HepG2 (cell line): ENCODE data around the gene STN1. TPM values are rescaled to one million over a fixed set of nuclear protein-coding genes. Genes with fewer than 3 reads are reported as not detected.

Experiments used
- ATAC-seq: fragments of 200-7000 bp; cut with Tn5 transposase; 3 replicates; pipeline ENCODE4 v1.9.1; 2020; ENCODE audit warnings: mild to moderate bottlenecking, moderate library complexity
- BruUV-seq: library from RNA; stranded (reverse); fragments of 400-500 nt; replicated peaks from 2 replicates; lab custom pipeline; 2021; lab: Mats Ljungman, UMichigan
- CTCF ChIA-PET: fragments of 300-600 bp; formaldehyde crosslinking; extraction: SDS; loops from one replicate; lab custom pipeline; 2021; ENCODE audit warnings: low total read pairs, inconsistent platforms, low intra/inter-chr PET ratio; lab: Yijun Ruan, JAX
- POLR2A ChIA-PET: fragments of 350-600 bp; sonication (Branson Sonifier 250); formaldehyde crosslinking; loops from one replicate; lab custom pipeline; 2020; ENCODE audit warnings: antibody characterized with exemption, inconsistent platforms; lab: Yijun Ruan, JAX
- DNase-seq: peaks from one replicate; pipeline ENCODE4 v3.0.0-alpha.2; 2015; ENCODE audit warnings: low spot score
- FAIRE-seq: peaks from 3 replicates; lab custom pipeline; 2011; peaks lifted over from hg19 to GRCh38; lab: Jason Lieb, UNC
- H2AFZ ChIP-seq: one replicate; pipeline ENCODE4 v1.6.1; 2011; ENCODE audit warnings: low read length, inconsistent platforms
- H3K27ac ChIP-seq: fragments of 300-600 bp; 3 replicates; pipeline ENCODE4 v1.8.0; 2011; ENCODE audit warnings: mixed run types, mild to moderate bottlenecking, mixed read lengths, low read length, inconsistent platforms; ENCODE audit not compliant: insufficient read depth; ENCODE audit errors: extremely low read length
- H3K27me3 ChIP-seq, 2 experiments: fragments of 200-600 bp in 1 of 2; 2 replicates in 1 of 2; 3 replicates in 1 of 2; pipeline versions ENCODE4 v1.6.0 to v1.8.0; 2011; ENCODE audit warnings: low read length in 2 of 2, mild to moderate bottlenecking in 2 of 2, moderate library complexity in 2 of 2, inconsistent platforms in 1 of 2; ENCODE audit not compliant: insufficient read depth in 2 of 2, control insufficient read depth in 1 of 2
- H3K36me3 ChIP-seq, 2 experiments: fragments of 200-600 bp in 1 of 2; replicated peaks in 1 of 2; 2 replicates in 1 of 2; 3 replicates in 1 of 2; pipeline versions ENCODE4 v1.5.1 to v1.8.0; 2011; ENCODE audit warnings: low read length in 2 of 2, inconsistent platforms in 1 of 2; ENCODE audit not compliant: insufficient read depth in 2 of 2, control insufficient read depth in 1 of 2
- H3K4me1 ChIP-seq: 2 replicates; pipeline ENCODE4 v1.5.1; 2012; ENCODE audit warnings: low read length, inconsistent platforms; ENCODE audit not compliant: insufficient read depth
- H3K4me2 ChIP-seq: 2 replicates; pipeline ENCODE4 v1.6.0; 2011; ENCODE audit warnings: low read depth, low read length, inconsistent platforms
- H3K4me3 ChIP-seq, 3 experiments: fragments of 200-600 bp in 1 of 3; sonication (generic), shearing (Covaris generic) in 1 of 3; replicated peaks in 1 of 3; 2 replicates each; pipeline ENCODE4 v1.5.1; 2011 to 2016; ENCODE audit warnings: low read length in 3 of 3, inconsistent platforms in 2 of 3, low read depth in 2 of 3, mild to moderate bottlenecking in 2 of 3, control low read depth in 1 of 3, mixed read lengths in 1 of 3; ENCODE audit not compliant: insufficient read depth in 1 of 3
- H3K79me2 ChIP-seq: one replicate; pipeline ENCODE4 v1.6.1; 2011; ENCODE audit warnings: low read length, inconsistent platforms; ENCODE audit not compliant: insufficient read depth
- H3K9ac ChIP-seq: 2 replicates; pipeline ENCODE4 v1.6.0; 2011; ENCODE audit warnings: mild to moderate bottlenecking, low read depth, low read length, inconsistent platforms; ENCODE audit not compliant: insufficient read depth
- H3K9me3 ChIP-seq: 2 replicates; pipeline ENCODE4 v1.5.1; 2012; ENCODE audit warnings: mild to moderate bottlenecking, low read length
- H4K20me1 ChIP-seq: 2 replicates; pipeline ENCODE4 v1.6.0; 2011; ENCODE audit warnings: inconsistent platforms, mild to moderate bottlenecking, low read length, moderate library complexity; ENCODE audit not compliant: insufficient read depth
- ATF7 ChIP-seq, 2 experiments: fragments of 450-650 bp in 1 of 2; sonication (generic) in 1 of 2; formaldehyde crosslinking in 1 of 2; IDR thresholded peaks; 2 replicates each; pipeline versions ENCODE4 v1.4.0 to v1.6.1; 2016 to 2020; ENCODE audit warnings: antibody characterized with exemption in 1 of 2, mild to moderate bottlenecking in 1 of 2, missing genetic modification reagents in 1 of 2
- BRCA1 ChIP-seq: sonication (generic); formaldehyde crosslinking; IDR thresholded peaks from 2 replicates; pipeline ENCODE4 v1.4.0; 2020; ENCODE audit warnings: missing genetic modification reagents
- CBFB ChIP-seq: sonication (generic); formaldehyde crosslinking; IDR thresholded peaks from 2 replicates; pipeline ENCODE4 v1.4.0; 2020; ENCODE audit warnings: missing genetic modification reagents
- ETV5 ChIP-seq: IDR thresholded peaks from 2 replicates; pipeline ENCODE4 v1.6.1; 2018; ENCODE audit warnings: missing biosample characterization, missing genetic modification reagents, inconsistent platforms, borderline replicate concordance
- GATAD1 ChIP-seq: IDR thresholded peaks from 2 replicates; pipeline ENCODE4 v1.6.1; 2016; ENCODE audit warnings: missing genetic modification reagents, missing compliant biosample characterization
- JUN ChIP-seq: sonication (generic); formaldehyde crosslinking; IDR thresholded peaks from 2 replicates; pipeline ENCODE4 v1.4.0; 2020; ENCODE audit warnings: mild to moderate bottlenecking, missing genetic modification reagents
- KAT8 ChIP-seq: IDR thresholded peaks from 2 replicates; pipeline ENCODE4 v1.6.1; 2016; ENCODE audit warnings: missing genetic modification reagents, missing compliant biosample characterization
- PHF20 ChIP-seq: sonication (generic); formaldehyde crosslinking; IDR thresholded peaks from 2 replicates; pipeline ENCODE4 v1.5.0; 2020; ENCODE audit warnings: mild to moderate bottlenecking, missing genetic modification reagents
- PHF21A ChIP-seq: sonication (generic); formaldehyde crosslinking; IDR thresholded peaks from 2 replicates; pipeline ENCODE4 v1.5.0; 2020; ENCODE audit warnings: mild to moderate bottlenecking, missing genetic modification reagents
- RAD21 ChIP-seq: fragments of 450-650 bp; formaldehyde crosslinking; IDR thresholded peaks from 2 replicates; pipeline ENCODE4 v1.5.0; 2020; ENCODE audit warnings: mild to moderate bottlenecking
- SAP130 ChIP-seq: IDR thresholded peaks from 2 replicates; pipeline ENCODE4 v1.6.1; 2016; ENCODE audit warnings: low read depth
- STAG1 ChIP-seq: sonication (generic); formaldehyde crosslinking; IDR thresholded peaks from 2 replicates; pipeline ENCODE4 v1.4.0; 2020; ENCODE audit warnings: missing genetic modification reagents
- THAP7 ChIP-seq: sonication (generic); formaldehyde crosslinking; IDR thresholded peaks from 2 replicates; pipeline ENCODE4 v1.8.1; 2023; ENCODE audit warnings: mild to moderate bottlenecking, missing genetic modification reagents
- ZNF17 ChIP-seq: sonication (generic); formaldehyde crosslinking; IDR thresholded peaks from 2 replicates; pipeline ENCODE4 v1.5.0; 2020; ENCODE audit warnings: mild to moderate bottlenecking, missing genetic modification reagents
- ZNF614 ChIP-seq: IDR thresholded peaks from 2 replicates; pipeline ENCODE4 v1.6.1; 2018; ENCODE audit warnings: missing biosample characterization, missing genetic modification reagents, inconsistent platforms, borderline replicate concordance
- ZNF691 ChIP-seq: sonication (generic); formaldehyde crosslinking; IDR thresholded peaks from 2 replicates; pipeline ENCODE4 v1.4.0; 2020; ENCODE audit warnings: missing genetic modification reagents, low read depth, mild to moderate bottlenecking, borderline replicate concordance
- ZNF761 ChIP-seq: sonication (generic); formaldehyde crosslinking; conservative IDR thresholded peaks from 2 replicates; pipeline ENCODE4 v1.4.0; 2020; ENCODE audit warnings: mild to moderate bottlenecking, missing genetic modification reagents
- ZSCAN21 ChIP-seq: sonication (generic); formaldehyde crosslinking; IDR thresholded peaks from 2 replicates; pipeline ENCODE4 v1.8.0; 2022; ENCODE audit warnings: mild to moderate bottlenecking, missing genetic modification reagents, moderate library complexity, borderline replicate concordance
- WGBS: methylation state at CpG from one replicate; pipeline ENCODE4 v1.1.6; 2017; ENCODE audit warnings: low lambda C conversion rate; 5-methylcytosine and 5-hydroxymethylcytosine counted together
- in situ Hi-C: cut with HindIII; loops from 2 replicates; pipeline ENCODE4 v1.10.0; 2017; ENCODE audit warnings: low pct_unique_long_range_greater_than_20kb; ENCODE audit not compliant: extremely low pct_ligation_motif_present
- intact Hi-C: fragments of 100-400 bp; cut with micrococcal nuclease; formaldehyde crosslinking; loops from one replicate; pipeline ENCODE4 v1.10.0; 2022; ENCODE audit not compliant: unreplicated experiment
- polyA plus RNA-seq, 8 experiments: library from polyadenylated mRNA; depleted of rRNA in 3 of 8; stranded (reverse) in 7 of 8; unstranded in 1 of 8; fragments of >200 nt; fragmentation: Illumina TruSeq in 4 of 8; extraction: Trizol in 4 of 8; gene quantifications; 2 replicates each; pipeline versions ENCODE4 v1.2.1 to v1.2.3, GENCODE V29; 2011 to 2016; ENCODE audit warnings: low read depth in 4 of 8, missing spikeins in 1 of 8, mixed read lengths in 1 of 8; ENCODE audit not compliant: insufficient read depth in 1 of 8
- total RNA-seq, 5 experiments: library from RNA; depleted of rRNA; stranded (reverse); fragments of >200 nt; fragmentation: Illumina TruSeq; extraction: Trizol; gene quantifications; 2 replicates each; pipeline ENCODE4 v1.2.3, GENCODE V29; 2016; ENCODE audit warnings: low read depth in 1 of 5

The STN1 gene
- total and polyA plus RNA-seq, 2 of the 13 experiments (the other 11 are each of a cell fraction or from before 2014, with no cell fraction given), result 17.6 to 22.7 TPM

GRCh38 chr10:103922659-103923058 is 4.7 kb upstream of the STN1 start:
- TF ChIP-seq ATF7 (IDR thresholded peaks at IDR 0.05) (peak; percentile 71), ATF7 (CRISPR knock-in tag; IDR thresholded peaks at IDR 0.05) (no peak), ZNF17 (CRISPR knock-in tag) (no peak)
- ChIA-PET CTCF (no interaction called here), POLR2A (no interaction called here)
- no peak overlapping the region for H2AFZ ChIP-seq
- H3K27ac ChIP-seq, result no peak overlapping the region
- H3K36me3 ChIP-seq, result no peaks in the 10 kb centered on the region
- H3K79me2 ChIP-seq, result no peaks in the 10 kb centered on the region
- 87% methylated on average over 2 of the region's 2 CpGs for WGBS
- no peak overlapping the region for H3K9ac ChIP-seq
- peaks cover 53% of the 10 kb centered on the region for H3K4me1 ChIP-seq
- no peak overlapping the region for H3K4me3 ChIP-seq
- no peaks in the 10 kb centered on the region; a peak in 1 of 5 replicates for H3K27me3 ChIP-seq
- H3K4me2 ChIP-seq, result no peak overlapping the region
- intact Hi-C loops (no loop called here), in situ Hi-C loops (no loop called here)
- H3K9me3 ChIP-seq, result no peaks in the 10 kb centered on the region
- FAIRE-seq, result no peak
- no peaks in the 10 kb centered on the region for H4K20me1 ChIP-seq
- DNase-seq, result no peak
- no TSS peak for BruUV-seq
- ATAC-seq, result no peak

- peak overlapping the region; percentile 92 for H2AFZ ChIP-seq
- peak; percentile 66 for DNase-seq
- POLR2A ChIA-PET, result interaction anchor here (0.7 kb wide), 1 partner anchor 13 kb away, joined by 3 read pairs; no protein-coding TSS in a partner anchor
- no peak for TF ChIP-seq JUN (CRISPR knock-in tag)
- TF ChIP-seq ETV5 (CRISPR knock-in tag), result peak; percentile 47; the same call in 1 of the 2 replicates
- peak; percentile 60 for TF ChIP-seq KAT8 (CRISPR knock-in tag)
- TF ChIP-seq RAD21 (CRISPR knock-in tag), result peak; percentile 15; the same call in 1 of the 2 replicates
- TF ChIP-seq ZNF614 (CRISPR knock-in tag), result peak; percentile 23; the same call in 1 of the 2 replicates
- TF ChIP-seq STAG1, result peak; percentile 53
- TF ChIP-seq GATAD1, result 0 out of 2 replicates have a peak, but pooled peaks have one; percentile 51
- peak; percentile 41 for TF ChIP-seq SAP130 (CRISPR knock-in tag)
- peak; percentile 14; the same call in 1 of the 2 replicates for TF ChIP-seq PHF21A (CRISPR knock-in tag)
- no peak for TF ChIP-seq BRCA1 (CRISPR knock-in tag)
- peak; percentile 33; the same call in 1 of the 2 replicates for TF ChIP-seq PHF20 (CRISPR knock-in tag)
- no peak for TF ChIP-seq THAP7
- 0 out of 2 replicates have a peak, but pooled peaks have one; percentile 26 for TF ChIP-seq CBFB (CRISPR knock-in tag)
- 0 out of 2 replicates have a peak, but pooled peaks have one; percentile 4 for TF ChIP-seq ZSCAN21 (CRISPR knock-in tag)
- TF ChIP-seq ATF7 (IDR thresholded peaks at IDR 0.05), result peak; percentile 75
- TF ChIP-seq ATF7 (CRISPR knock-in tag; IDR thresholded peaks at IDR 0.05), result no peak
- TF ChIP-seq ZNF691, result peak; percentile 33; the same call in 1 of the 2 replicates
- TF ChIP-seq ZNF761 (CRISPR knock-in tag), result no peak
Measured at GRCh38 chr10:103921750-103922195, 3.8 kb upstream of the STN1 start.

More at GRCh38 chr10:103921750-103922195, 3.8 kb upstream of the STN1 start:
- Histone ChIP-seq H3K9me3 (no peaks in the 10 kb centered on the region), H3K27me3 (no peaks in the 10 kb centered on the region; a peak in 1 of 5 replicates), H3K27ac (no peak overlapping the region), H3K9ac (peak overlapping the region; percentile 53), H3K36me3 (no peaks in the 10 kb centered on the region), H4K20me1 (no peaks in the 10 kb centered on the region), H3K4me1 (peaks cover 54% of the 10 kb centered on the region), H3K4me3 (peak overlapping the region; percentile 10 to 51 (median 32); a peak in 4 of 6 replicates), H3K79me2 (peaks cover 3% of the 10 kb centered on the region), H3K4me2 (peak overlapping the region; percentile 90)
- no TSS peak for BruUV-seq
- WGBS, result 6% methylated on average over 7 of the region's 7 CpGs
- peak; percentile 23 for ATAC-seq
- in situ Hi-C loops (no loop called here), intact Hi-C loops (no loop called here)
- peak; percentile 90 for FAIRE-seq
- CTCF ChIA-PET, result interaction anchor here (1.2 kb wide), 1 partner anchor 33 kb away, joined by 3 read pairs; no protein-coding TSS in a partner anchor
